H1 (cell line): Measurements from ENCODE around the gene MAST2. TPM values are rescaled to one million over a fixed set of nuclear protein-coding genes. Genes with fewer than 3 reads are reported as not detected.

Experiments
- CTCF ChIA-PET: fragments of 300-600 bp; sonication (Branson Sonifier 250); formaldehyde crosslinking; loops from one replicate; lab custom pipeline; 2021; ENCODE audit not compliant: partially characterized antibody; lab: Charles Lee
- POLR2A ChIA-PET: fragments of 300-600 bp; sonication (Branson Sonifier 250); formaldehyde crosslinking; loops from one replicate; lab custom pipeline; 2021; ENCODE audit warnings: inconsistent platforms; ENCODE audit not compliant: partially characterized antibody; lab: Charles Lee
- DNase-seq, 2 experiments: peaks; one replicate each; pipeline versions ENCODE4 v3.0.0 to v3.0.0-alpha.2; 2010 to 2022; ENCODE audit warnings: low spot score in 2 of 2, low read depth in 1 of 2, mixed read lengths in 1 of 2
- FAIRE-seq: peaks from 2 replicates; lab custom pipeline; 2011; peaks lifted over from hg19 to GRCh38; lab: Jason Lieb, UNC
- H2AFZ ChIP-seq: 2 replicates; pipeline ENCODE4 v1.8.1; 2012; ENCODE audit warnings: low read length, inconsistent platforms
- H2AK5ac ChIP-seq: 2 replicates; pipeline ENCODE4 v1.6.1; 2013; ENCODE audit warnings: low read depth, low read length
- H2BK120ac ChIP-seq: replicated peaks from 2 replicates; pipeline ENCODE3; 2013; ENCODE audit warnings: low read depth, low read length, inconsistent platforms
- H2BK12ac ChIP-seq: 2 replicates; pipeline ENCODE4 v1.6.1; 2013; ENCODE audit warnings: low read depth, low read length
- H2BK15ac ChIP-seq: 2 replicates; pipeline ENCODE4 v1.6.1; 2013; ENCODE audit warnings: low read length
- H2BK20ac ChIP-seq: 2 replicates; pipeline ENCODE4 v1.6.1; 2013; ENCODE audit warnings: low read length
- H2BK5ac ChIP-seq: 2 replicates; pipeline ENCODE4 v1.6.1; 2013; ENCODE audit warnings: low read depth, low read length
- H3K14ac ChIP-seq: 2 replicates; pipeline ENCODE4 v1.6.1; 2013; ENCODE audit warnings: inconsistent platforms; ENCODE audit not compliant: insufficient read length
- H3K18ac ChIP-seq: 2 replicates; pipeline ENCODE4 v1.6.1; 2013; ENCODE audit warnings: low read length; ENCODE audit errors: extremely low read depth
- H3K23ac ChIP-seq: 2 replicates; pipeline ENCODE4 v1.6.1; 2013; ENCODE audit warnings: inconsistent platforms; ENCODE audit not compliant: insufficient read length
- H3K23me2 ChIP-seq: 2 replicates; pipeline ENCODE4 v1.6.1; 2013; ENCODE audit warnings: low read depth, low read length
- H3K27ac ChIP-seq: 2 replicates; pipeline ENCODE4 v1.6.1; 2011; ENCODE audit warnings: low read depth, low read length, inconsistent platforms
- H3K27me3 ChIP-seq, 4 experiments: replicated peaks in 1 of 4; 1 replicate in 1 of 4; 2 replicates in 3 of 4; pipeline versions ENCODE4 v1.6.1 to v1.8.1; 2011 to 2013; ENCODE audit warnings: low read length in 3 of 4, mild to moderate bottlenecking in 3 of 4, inconsistent platforms in 2 of 4, mixed read lengths in 2 of 4, moderate library complexity in 1 of 4; ENCODE audit not compliant: control insufficient read depth in 3 of 4, insufficient read depth in 3 of 4; ENCODE audit errors: extremely low read depth in 1 of 4
- H3K36me3 ChIP-seq, 4 experiments: 2 replicates each; pipeline versions ENCODE4 v1.6.1 to v1.8.1; 2011 to 2013; ENCODE audit warnings: mild to moderate bottlenecking in 4 of 4, low read length in 3 of 4, moderate library complexity in 2 of 4, control low read depth in 1 of 4, inconsistent platforms in 1 of 4; ENCODE audit not compliant: insufficient read depth in 4 of 4, control insufficient read depth in 2 of 4
- H3K4ac ChIP-seq: replicated peaks from 2 replicates; pipeline ENCODE3; 2013; ENCODE audit warnings: low read length, low read depth, mixed read lengths, inconsistent platforms; ENCODE audit not compliant: insufficient read length
- H3K4me1 ChIP-seq, 4 experiments: replicated peaks in 1 of 4; 1 replicate in 1 of 4; 2 replicates in 3 of 4; pipeline versions ENCODE4 v1.6.1 to v1.8.1; 2011 to 2013; ENCODE audit warnings: low read length in 3 of 4, inconsistent platforms in 2 of 4, mixed read lengths in 1 of 4; ENCODE audit not compliant: insufficient read depth in 4 of 4, control insufficient read depth in 3 of 4
- H3K4me2 ChIP-seq, 2 experiments: 2 replicates each; pipeline versions ENCODE4 v1.6.1 to v1.8.1; 2011 to 2013; ENCODE audit warnings: low read depth in 2 of 2, low read length in 2 of 2, control low read depth in 1 of 2, inconsistent platforms in 1 of 2, mild to moderate bottlenecking in 1 of 2; ENCODE audit not compliant: insufficient read depth in 1 of 2
- H3K4me3 ChIP-seq, 4 experiments: fragments of 200-600, 300-600 bp in 1 of 4; sonication (generic), shearing (Covaris generic), sonication (Bioruptor Twin) in 1 of 4; 2 replicates each; pipeline versions ENCODE4 v1.5.1 to v1.8.1; 2011 to 2016; ENCODE audit warnings: low read length in 4 of 4, low read depth in 3 of 4, control low read depth in 2 of 4, inconsistent platforms in 2 of 4, mild to moderate bottlenecking in 2 of 4, mixed read lengths in 1 of 4, moderate library complexity in 1 of 4; ENCODE audit not compliant: insufficient read depth in 2 of 4; ENCODE audit errors: extremely low read depth in 1 of 4
- H3K56ac ChIP-seq: replicated peaks from 2 replicates; pipeline ENCODE3; 2013; ENCODE audit warnings: low read depth, mild to moderate bottlenecking, mixed read lengths, low read length, inconsistent platforms; ENCODE audit not compliant: insufficient read length
- H3K79me1 ChIP-seq: 2 replicates; pipeline ENCODE4 v1.6.1; 2013; ENCODE audit warnings: low read depth, low read length, control low read depth
- H3K79me2 ChIP-seq, 2 experiments: 2 replicates each; pipeline versions ENCODE4 v1.6.1 to v1.8.1; 2012 to 2013; ENCODE audit warnings: low read length in 2 of 2, mild to moderate bottlenecking in 2 of 2, inconsistent platforms in 1 of 2; ENCODE audit not compliant: insufficient read depth in 2 of 2, control insufficient read depth in 1 of 2
- H3K9ac ChIP-seq, 4 experiments: replicated peaks in 1 of 4; 1 replicate in 1 of 4; 2 replicates in 3 of 4; pipeline versions ENCODE4 v1.6.1 to v1.8.1; 2011 to 2013; ENCODE audit warnings: low read depth in 3 of 4, low read length in 3 of 4, control low read depth in 2 of 4, mild to moderate bottlenecking in 2 of 4, moderate library complexity in 2 of 4, inconsistent platforms in 1 of 4; ENCODE audit errors: extremely low read depth in 1 of 4
- H3K9me3 ChIP-seq, 2 experiments: 2 replicates each; pipeline versions ENCODE4 v1.6.1 to v1.8.1; 2012 to 2013; ENCODE audit warnings: mild to moderate bottlenecking in 2 of 2, moderate library complexity in 2 of 2, control low read depth in 1 of 2, inconsistent platforms in 1 of 2, low read depth in 1 of 2, low read length in 1 of 2, mixed read lengths in 1 of 2; ENCODE audit not compliant: insufficient read depth in 2 of 2
- H4K20me1 ChIP-seq, 2 experiments: replicated peaks in 1 of 2; 2 replicates each; pipeline versions ENCODE3 to v1.8.1; 2011 to 2013; ENCODE audit warnings: inconsistent platforms in 2 of 2, low read length in 2 of 2, mild to moderate bottlenecking in 1 of 2; ENCODE audit not compliant: insufficient read depth in 2 of 2, control insufficient read depth in 1 of 2
- H4K5ac ChIP-seq: 2 replicates; pipeline ENCODE4 v1.6.1; 2013; ENCODE audit warnings: low read length, low read depth, mixed read lengths, inconsistent platforms; ENCODE audit not compliant: insufficient read length
- H4K8ac ChIP-seq: 2 replicates; pipeline ENCODE4 v1.8.0; 2013; ENCODE audit warnings: mild to moderate bottlenecking, moderate library complexity, low read length, inconsistent platforms; ENCODE audit not compliant: insufficient read depth; ENCODE audit errors: extremely low read depth
- H4K91ac ChIP-seq: replicated peaks from 2 replicates; pipeline ENCODE3; 2013; ENCODE audit warnings: low read length, mixed read lengths, inconsistent platforms; ENCODE audit not compliant: insufficient read length
- ASH2L ChIP-seq: fragments of 200-600, 300-600 bp; sonication (generic); IDR thresholded peaks from one replicate; pipeline ENCODE4 v1.7.1; 2017; ENCODE audit warnings: low read length
- BRCA1 ChIP-seq: IDR thresholded peaks from 2 replicates; pipeline ENCODE4 v1.6.1; 2012; ENCODE audit warnings: low read depth, low read length, improper control_type of control experiment
- CREB1 ChIP-seq: IDR thresholded peaks from 2 replicates; pipeline ENCODE4 v1.6.1; 2012; ENCODE audit warnings: inconsistent platforms
- FOSL1 ChIP-seq: IDR thresholded peaks from 2 replicates; pipeline ENCODE4 v1.6.1; 2011; ENCODE audit warnings: mild to moderate bottlenecking, low read depth, low read length, moderate library complexity; ENCODE audit not compliant: insufficient read depth
- NANOG ChIP-seq: IDR thresholded peaks from 2 replicates; pipeline ENCODE4 v1.6.1; 2011; ENCODE audit warnings: low read length, low read depth, mild to moderate bottlenecking, inconsistent platforms; ENCODE audit not compliant: insufficient read depth, poor library complexity, severe bottlenecking
- RAD21 ChIP-seq, 2 experiments: IDR thresholded peaks in 1 of 2; conservative IDR thresholded peaks in 1 of 2; 2 replicates each; pipeline ENCODE4 v1.6.1; 2011; ENCODE audit warnings: low read depth in 2 of 2, low read length in 2 of 2, improper control_type of control experiment in 1 of 2, inconsistent platforms in 1 of 2, mild to moderate bottlenecking in 1 of 2, moderate library complexity in 1 of 2
- RNF2 ChIP-seq: fragments of 200-900, 300-1000 bp; sonication (generic); IDR thresholded peaks from 2 replicates; pipeline ENCODE4 v1.7.1; 2016; ENCODE audit warnings: borderline replicate concordance, low read depth, mild to moderate bottlenecking, antibody characterized with exemption, low read length; ENCODE audit not compliant: poor library complexity, severe bottlenecking; ENCODE audit errors: missing control alignments
- SIX5 ChIP-seq: IDR thresholded peaks from 2 replicates; pipeline ENCODE4 v1.6.1; 2011; ENCODE audit warnings: mild to moderate bottlenecking, low read depth, low read length
- SRF ChIP-seq: IDR thresholded peaks from 2 replicates; pipeline ENCODE4 v1.6.1; 2011; ENCODE audit warnings: mild to moderate bottlenecking, low read depth, low read length, moderate library complexity
- TAF1 ChIP-seq: IDR thresholded peaks from 2 replicates; pipeline ENCODE4 v1.6.1; 2011; ENCODE audit warnings: mild to moderate bottlenecking, low read depth, low read length
- WGBS, 2 experiments: shearing (Covaris generic) in 1 of 2; methylation state at CpG; one replicate each; pipeline versions ENCODE4 v1.1.6 to v1.1.7; 2013 to 2015; ENCODE audit warnings: low lambda C conversion rate in 2 of 2, mixed read lengths in 2 of 2, inconsistent platforms in 1 of 2, low coverage in 1 of 2, missing lambda C conversion rate in 1 of 2; ENCODE audit not compliant: insufficient replicate concordance in 2 of 2, insufficient coverage in 1 of 2, insufficient read length in 1 of 2; ENCODE audit errors: extremely low coverage in 1 of 2, missing lambda C conversion rate in 1 of 2; 5-methylcytosine and 5-hydroxymethylcytosine counted together
- polyA plus RNA-seq, 7 experiments: library from polyadenylated mRNA; depleted of rRNA in 3 of 7; stranded (reverse) in 5 of 7; unstranded in 2 of 7; fragments of >200 nt in 5 of 7; fragments of 200-250 nt in 2 of 7; gene quantifications; 1 replicate in 5 of 7; 2 replicates in 1 of 7; 4 replicates in 1 of 7; pipeline versions ENCODE4 v1.2.1 to v1.2.3, GENCODE V29; 2011 to 2013; ENCODE audit warnings: missing spikeins in 2 of 7, mixed read lengths in 2 of 7
- total RNA-seq: library from RNA; stranded (reverse); fragmentation: NEBNext Ultra II Directional; extraction: Animal tissue kit (Norgen Biotek cat#: 25700); gene quantifications from 2 replicates; pipeline ENCODE4 v1.2.1, GENCODE V29; 2021
- TF ChIP-seq, protein P1 (sequence below): IDR thresholded peaks from 2 replicates; pipeline ENCODE4 v1.6.1; 2012; ENCODE audit warnings: low read length, inconsistent platforms

The MAST2 gene
- total and polyA plus RNA-seq, 2 of the 8 experiments (the other 6 are each of a cell fraction or from before 2014, with no cell fraction given), result 20.5 to 35.4 TPM

DNA sequence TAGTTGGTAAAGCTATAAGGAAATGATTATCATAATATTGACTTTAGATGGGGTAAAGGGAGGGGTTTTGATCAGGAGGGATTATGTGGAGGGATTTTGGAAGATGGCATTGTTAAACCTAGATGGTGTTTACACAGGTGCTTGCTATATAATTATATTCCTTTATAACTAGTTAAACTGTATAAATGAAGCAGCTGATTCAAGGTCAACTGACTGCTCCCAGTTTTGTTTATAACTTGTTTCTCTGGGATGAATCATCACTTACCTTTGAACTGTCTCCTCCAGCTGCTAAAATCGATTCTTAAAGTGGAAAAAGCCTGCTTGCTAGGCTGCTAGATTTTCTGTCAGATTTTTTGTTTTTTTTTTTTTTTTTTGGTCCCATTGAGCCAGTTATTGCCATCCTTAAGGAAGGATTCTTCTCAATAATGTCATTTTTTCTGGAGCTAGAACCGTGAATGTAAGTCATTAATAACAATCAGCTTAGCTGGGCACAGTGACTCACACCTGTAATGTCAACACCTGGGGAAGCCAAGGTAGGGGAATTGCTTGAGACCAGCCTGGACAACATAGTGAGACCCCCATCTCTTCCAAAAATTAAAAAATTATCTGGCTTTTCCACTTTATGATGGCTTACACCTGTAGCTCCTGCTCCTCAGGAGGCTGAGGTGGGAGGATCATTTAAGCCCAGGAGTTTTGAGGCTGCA lies 175.8 kb downstream of the MAST2 start:
- H3K4ac ChIP-seq, result no peak overlapping the region
- H2BK15ac ChIP-seq, result no peak overlapping the region
- no peak overlapping the region for H3K18ac ChIP-seq
- H3K23ac ChIP-seq, result no peak overlapping the region
- H2BK5ac ChIP-seq, result no peak overlapping the region
- H3K36me3 ChIP-seq, result no peaks in the 10 kb centered on the region
- 83% methylated on average over 2 of the region's 2 CpGs; no CpG with 5 or more reads in 1 of the 2 experiments for WGBS, 2 experiments
- no peak overlapping the region for H3K14ac ChIP-seq
- no peak overlapping the region for H3K4me2 ChIP-seq
- no peak overlapping the region for H3K9ac ChIP-seq
- H3K9me3 ChIP-seq, result no peaks in the 10 kb centered on the region
- H2BK20ac ChIP-seq, result no peak overlapping the region
- no peak overlapping the region for H2AK5ac ChIP-seq
- no peaks in the 10 kb centered on the region for H3K79me1 ChIP-seq
- FAIRE-seq (no peak), DNase-seq (no peak)
- H4K8ac ChIP-seq, result no peak overlapping the region
- no peaks in the 10 kb centered on the region for H3K4me1 ChIP-seq
- no peaks in the 10 kb centered on the region for H3K27me3 ChIP-seq
- H4K91ac ChIP-seq, result no peak overlapping the region
- POLR2A ChIA-PET, result interaction anchor here (0.6 to 1.0 kb wide), 2 partner anchors 18 to 342 kb away, joined by 3 to 4 read pairs; no protein-coding TSS in a partner anchor
- no peak overlapping the region for H3K56ac ChIP-seq
- H3K79me2 ChIP-seq, result no peaks in the 10 kb centered on the region
- no peak overlapping the region for H2BK120ac ChIP-seq
- H4K5ac ChIP-seq, result no peak overlapping the region
- no peak overlapping the region for H3K4me3 ChIP-seq
- H3K27ac ChIP-seq, result no peak overlapping the region
- H4K20me1 ChIP-seq, result no peaks in the 10 kb centered on the region
- CTCF ChIA-PET, result interaction anchor here (0.8 kb wide), 1 partner anchor 98 kb away, joined by 3 read pairs; no protein-coding TSS in a partner anchor
- no peak overlapping the region for H2AFZ ChIP-seq
- no peaks in the 10 kb centered on the region for H3K23me2 ChIP-seq
- H2BK12ac ChIP-seq, result no peak overlapping the region
- TF ChIP-seq SRF, result no peak
- TF ChIP-seq ASH2L, result no peak
- TF ChIP-seq CREB1, result no peak
- TF ChIP-seq, protein P1, sequence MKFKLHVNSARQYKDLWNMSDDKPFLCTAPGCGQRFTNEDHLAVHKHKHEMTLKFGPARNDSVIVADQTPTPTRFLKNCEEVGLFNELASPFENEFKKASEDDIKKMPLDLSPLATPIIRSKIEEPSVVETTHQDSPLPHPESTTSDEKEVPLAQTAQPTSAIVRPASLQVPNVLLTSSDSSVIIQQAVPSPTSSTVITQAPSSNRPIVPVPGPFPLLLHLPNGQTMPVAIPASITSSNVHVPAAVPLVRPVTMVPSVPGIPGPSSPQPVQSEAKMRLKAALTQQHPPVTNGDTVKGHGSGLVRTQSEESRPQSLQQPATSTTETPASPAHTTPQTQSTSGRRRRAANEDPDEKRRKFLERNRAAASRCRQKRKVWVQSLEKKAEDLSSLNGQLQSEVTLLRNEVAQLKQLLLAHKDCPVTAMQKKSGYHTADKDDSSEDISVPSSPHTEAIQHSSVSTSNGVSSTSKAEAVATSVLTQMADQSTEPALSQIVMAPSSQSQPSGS, result no peak
- no peak for TF ChIP-seq RAD21 (IDR thresholded peaks at IDR 0.05 in 1 of 2, conservative IDR thresholded peaks at IDR 0.05 in 1 of 2; ENCODE audit: low read depth in 2 of 2, low read length in 2 of 2)
- TF ChIP-seq BRCA1, result no peak
- no peak for TF ChIP-seq FOSL1
- TF ChIP-seq RNF2, result no peak
- TF ChIP-seq SIX5, result no peak
- TF ChIP-seq TAF1, result no peak
- no peak for TF ChIP-seq NANOG
